Measurements from ENCODE around the gene ISG20. TPM values are rescaled to one million over a fixed set of nuclear protein-coding genes. Genes with fewer than 3 reads are reported as not detected.

Gene ISG20
- total and polyA plus RNA-seq, 2 of the 8 experiments (the other 6 are each of a cell fraction or from before 2014, with no cell fraction given): 2.9 to 5.2 TPM

- Histone ChIP-seq H3K56ac (replicated peaks; ENCODE audit: insufficient read length, low read depth, low read length) (no peak overlapping the region), H3K36me3 (ENCODE audit: control insufficient read depth in 2 of 4, insufficient read depth in 4 of 4, low read length in 3 of 4) (peaks cover 17 to 41% (median 21%) of the 10 kb centered on the region in 4 experiments), H3K23ac (ENCODE audit: insufficient read length) (no peak overlapping the region), H3K79me2 (ENCODE audit: control insufficient read depth in 1 of 2, insufficient read depth in 2 of 2, low read length in 2 of 2) (no peaks in the 10 kb centered on the region), H3K9ac (replicated peaks in 1 of 4; ENCODE audit: extremely low read depth in 1 of 4, low read depth in 3 of 4, low read length in 3 of 4) (no peak overlapping the region), H2AK5ac (ENCODE audit: low read depth, low read length) (no peak overlapping the region), H3K4me1 (replicated peaks in 1 of 4; ENCODE audit: control insufficient read depth in 3 of 4, insufficient read depth in 4 of 4, low read length in 3 of 4) (peaks cover 5 to 19% (median 16%) of the 10 kb centered on the region in 4 experiments), H3K27me3 (replicated peaks in 1 of 4; ENCODE audit: control insufficient read depth in 3 of 4, extremely low read depth in 1 of 4, insufficient read depth in 3 of 4, low read length in 3 of 4) (no peaks in the 10 kb centered on the region), H3K27ac (ENCODE audit: low read depth, low read length) (no peak overlapping the region), H2BK15ac (ENCODE audit: low read length) (no peak overlapping the region), H2BK5ac (ENCODE audit: low read depth, low read length) (no peak overlapping the region), H4K20me1 (replicated peaks in 1 of 2; ENCODE audit: control insufficient read depth in 1 of 2, insufficient read depth in 2 of 2, low read length in 2 of 2) (peaks cover 16 to 17% of the 10 kb centered on the region in 2 experiments), H3K4me2 (ENCODE audit: insufficient read depth in 1 of 2, low read depth in 2 of 2, low read length in 2 of 2) (no peak overlapping the region; a peak in 1 of 4 replicates), H2BK120ac (replicated peaks; ENCODE audit: low read depth, low read length) (no peak overlapping the region), H3K23me2 (ENCODE audit: low read depth, low read length) (no peaks in the 10 kb centered on the region), H2AFZ (ENCODE audit: low read length) (no peak overlapping the region), H3K9me3 (ENCODE audit: insufficient read depth in 2 of 2, low read depth in 1 of 2, low read length in 1 of 2) (no peaks in the 10 kb centered on the region), H4K91ac (replicated peaks; ENCODE audit: insufficient read length, low read length) (no peak overlapping the region), H3K14ac (ENCODE audit: insufficient read length) (no peak overlapping the region), H3K18ac (ENCODE audit: extremely low read depth, low read length) (no peak overlapping the region), H3K79me1 (ENCODE audit: low read depth, low read length) (peaks cover 11% of the 10 kb centered on the region; the same call in 1 of the 2 replicates), H4K8ac (ENCODE audit: extremely low read depth, insufficient read depth, low read length) (no peak overlapping the region), H2BK12ac (ENCODE audit: low read depth, low read length) (no peak overlapping the region), H3K4me3 (ENCODE audit: extremely low read depth in 1 of 4, insufficient read depth in 2 of 4, low read depth in 3 of 4, low read length in 4 of 4) (no peak overlapping the region), H4K5ac (ENCODE audit: insufficient read length, low read depth, low read length) (no peak overlapping the region), H3K4ac (replicated peaks; ENCODE audit: insufficient read length, low read depth, low read length) (no peak overlapping the region), H2BK20ac (ENCODE audit: low read length) (no peak overlapping the region)
- DNase-seq (ENCODE audit: low read depth in 1 of 2, low spot score in 2 of 2) (no peak), FAIRE-seq (no peak)
- TF ChIP-seq BRCA1 (IDR thresholded peaks at IDR 0.05; ENCODE audit: low read depth, low read length) (no peak), POLR2AphosphoS5 (IDR thresholded peaks at IDR 0.05; ENCODE audit: low read depth, low read length) (0 out of 2 replicates have a peak, but pooled peaks have one; percentile 49)
- POLR2A ChIA-PET (ENCODE audit: partially characterized antibody): interaction anchor here (0.9 to 5.9 kb wide), 8 partner anchors 10 to 172 kb away, joined by 3 to 52 read pairs (median 5); partner anchors contain the start of gene AEN
- CTCF ChIA-PET (ENCODE audit: partially characterized antibody): interaction anchor here (1.0 to 2.2 kb wide), 6 partner anchors 10 to 183 kb away, joined by 3 to 8 read pairs (median 4); no protein-coding TSS in a partner anchor
- WGBS, 2 experiments (ENCODE audit: extremely low coverage in 1 of 2, insufficient coverage in 1 of 2, insufficient read length in 1 of 2, insufficient replicate concordance in 2 of 2, low coverage in 1 of 2, low lambda C conversion rate in 2 of 2, missing lambda C conversion rate in 1 of 2): 91% methylated on average over 6 of the region's 6 CpGs; no CpG with 5 or more reads in 1 of the 2 experiments
Measured at GRCh38 chr15:88635318-88635717, 3.5 kb upstream of the ISG20 start.
